CD4-positive, alpha-beta memory T cell (primary cell): ENCODE results near the gene MADCAM1. TPM values are rescaled to one million over a fixed set of nuclear protein-coding genes. Genes with fewer than 3 reads are reported as not detected.
"Not testable (repeated sequence)": the region's sequence is repeated elsewhere in the genome, so short reads cannot be mapped to it uniquely, and the experiment has no call there.

Experiments used
- CTCF ChIA-PET: fragments of 350-600 bp; sonication (Branson Sonifier 250); formaldehyde crosslinking; loops from one replicate; lab custom pipeline; 2021; ENCODE audit warnings: inconsistent platforms; ENCODE audit not compliant: partially characterized antibody; lab: Charles Lee
- POLR2A ChIA-PET: fragments of 350-600 bp; sonication (Branson Sonifier 250); formaldehyde crosslinking; loops from one replicate; lab custom pipeline; 2021; ENCODE audit not compliant: partially characterized antibody; lab: Charles Lee
- DNase-seq, 5 donors: peaks; one replicate each; pipeline versions ENCODE4 v3.0.0 to v3.0.0-alpha.2; 2020 to 2022; ENCODE audit warnings: mixed read lengths in 1 of 5
- H3K27ac ChIP-seq: one replicate; pipeline ENCODE4 v1.7.0; 2013; ENCODE audit warnings: low read depth, low read length
- H3K27me3 ChIP-seq: 2 replicates; pipeline ENCODE4 v1.7.0; 2013; ENCODE audit warnings: mild to moderate bottlenecking, low read length, moderate library complexity; ENCODE audit not compliant: insufficient read depth
- H3K36me3 ChIP-seq: 2 replicates; pipeline ENCODE4 v1.7.0; 2013; ENCODE audit warnings: mild to moderate bottlenecking, low read length, moderate library complexity; ENCODE audit not compliant: insufficient read depth
- H3K4me1 ChIP-seq: 2 replicates; pipeline ENCODE4 v1.7.0; 2013; ENCODE audit warnings: mild to moderate bottlenecking, low read length, moderate library complexity; ENCODE audit not compliant: insufficient read depth
- H3K4me3 ChIP-seq, 2 donors: one replicate each; pipeline ENCODE4 v1.7.0; 2013; ENCODE audit warnings: low read length in 2 of 2, mild to moderate bottlenecking in 1 of 2
- H3K9me3 ChIP-seq, 2 donors: one replicate each; pipeline ENCODE4 v1.7.0; 2013; ENCODE audit warnings: low read length in 2 of 2, control low read depth in 1 of 2; ENCODE audit not compliant: control insufficient read depth in 1 of 2
- H3K27ac Mint-ChIP-seq, 7 donors: one replicate each; pipeline ENCODE4 v1.8.0; 2020 to 2021; ENCODE audit warnings: mixed read lengths in 7 of 7, mild to moderate bottlenecking in 6 of 7, inconsistent platforms in 3 of 7, moderate library complexity in 3 of 7
- H3K27me3 Mint-ChIP-seq, 2 donors: one replicate each; pipeline ENCODE4 v1.8.0; 2020 to 2021; ENCODE audit warnings: mixed read lengths in 2 of 2
- H3K36me3 Mint-ChIP-seq, 2 donors: one replicate each; pipeline ENCODE4 v1.8.0; 2020 to 2021; ENCODE audit warnings: mixed read lengths in 2 of 2, inconsistent platforms in 1 of 2, mild to moderate bottlenecking in 1 of 2
- H3K4me1 Mint-ChIP-seq, 4 donors: one replicate each; pipeline ENCODE4 v1.8.0; 2020 to 2021; ENCODE audit warnings: mixed read lengths in 4 of 4, mild to moderate bottlenecking in 1 of 4
- H3K4me3 Mint-ChIP-seq, 8 donors: one replicate each; pipeline ENCODE4 v1.8.0; 2020 to 2021; ENCODE audit warnings: mixed read lengths in 8 of 8, mild to moderate bottlenecking in 7 of 8, moderate library complexity in 6 of 8, inconsistent platforms in 3 of 8
- H3K9me3 Mint-ChIP-seq, 8 donors: one replicate each; pipeline ENCODE4 v1.8.0; 2020 to 2021; ENCODE audit warnings: mixed read lengths in 8 of 8, mild to moderate bottlenecking in 5 of 8, inconsistent platforms in 3 of 8, moderate library complexity in 1 of 8
- intact Hi-C: fragments of 100-400 bp; cut with micrococcal nuclease; formaldehyde crosslinking; loops from one replicate; pipeline ENCODE4 v1.15.1; 2023
- polyA plus RNA-seq, 2 donors: library from polyadenylated mRNA; unstranded; fragments of 300-500 nt; fragmentation: Illumina TruSeq; gene quantifications; one replicate each; pipeline ENCODE4 v1.2.3, GENCODE V29; 2021
- total RNA-seq, 2 experiments: library from RNA; stranded (reverse); gene quantifications; one replicate each; pipeline ENCODE4 v1.2.3, GENCODE V29; 2021

MADCAM1 gene
- total and polyA plus RNA-seq, 4 experiments from 2014 or later, result 0.11 to 1.9 (median 0.88) TPM

- H3K9me3 Mint-ChIP-seq, result peaks cover 0 to 16% (median 11%) of the 10 kb centered on the region in 8 donors
- no peaks in the 10 kb centered on the region for H3K36me3 ChIP-seq
- H3K4me3 ChIP-seq, result no peak overlapping the region
- no peak overlapping the region for H3K4me3 Mint-ChIP-seq
- H3K27ac ChIP-seq, result no peak overlapping the region
- no peaks in the 10 kb centered on the region for H3K4me1 ChIP-seq
- H3K4me1 Mint-ChIP-seq, result peaks cover 5 to 16% (median 9%) of the 10 kb centered on the region in 4 donors
- H3K27me3 ChIP-seq, result no peaks in the 10 kb centered on the region
- DNase-seq, result no peak
- no peak overlapping the region for H3K27ac Mint-ChIP-seq
- ChIA-PET POLR2A (no interaction called here), CTCF (no interaction called here)
- peaks cover 2% of the 10 kb centered on the region in 2 donors for H3K27me3 Mint-ChIP-seq
- H3K9me3 ChIP-seq, result no peaks in the 10 kb centered on the region
- intact Hi-C loops, result no loop called here
- H3K36me3 Mint-ChIP-seq, result peaks cover 0 to 2% of the 10 kb centered on the region in 2 donors
Observed at GRCh38 chr19:478236-478903, 17.9 kb upstream of the MADCAM1 start.

DNA sequence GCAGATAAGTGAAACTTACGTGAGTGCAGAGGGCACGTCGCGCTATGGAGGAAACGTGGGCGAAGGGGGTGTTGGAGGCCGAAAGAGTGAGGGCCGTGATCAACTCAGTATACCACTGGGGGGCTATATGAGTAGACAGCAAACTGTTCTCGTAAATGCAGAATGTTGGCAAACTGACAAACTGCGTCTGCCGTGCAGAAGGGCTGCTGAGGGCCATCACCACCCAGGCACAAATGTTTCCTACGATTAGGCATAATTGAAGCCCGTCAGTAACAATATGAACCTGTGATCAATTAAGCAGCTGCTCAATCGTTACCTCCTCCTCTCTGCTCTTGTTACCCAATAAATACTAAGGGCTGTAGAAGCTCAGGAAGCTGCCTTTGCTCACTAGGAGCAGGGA lies 17.3 kb upstream of the MADCAM1 start:
- Mint-ChIP-seq H3K4me1 (peaks cover 5 to 16% (median 9%) of the 10 kb centered on the region in 4 donors), H3K4me3 (no peak overlapping the region), H3K27ac (no peak overlapping the region), H3K9me3 (peaks cover 0 to 18% (median 11%) of the 10 kb centered on the region in 8 donors), H3K27me3 (peaks cover 2% of the 10 kb centered on the region in 2 donors), H3K36me3 (peaks cover 0 to 2% of the 10 kb centered on the region in 2 donors)
- ChIA-PET CTCF (no interaction called here), POLR2A (interaction anchor here (0.7 kb wide), 1 partner anchor 1192 kb away, joined by 4 read pairs; no protein-coding TSS in a partner anchor)
- Histone ChIP-seq H3K36me3 (no peaks in the 10 kb centered on the region), H3K4me1 (no peaks in the 10 kb centered on the region), H3K27me3 (no peaks in the 10 kb centered on the region), H3K27ac (no peak overlapping the region), H3K9me3 (no peaks in the 10 kb centered on the region), H3K4me3 (no peak overlapping the region)
- DNase-seq, result no peak
- intact Hi-C loops, result no loop called here

GRCh38 chr19:480016-480855 lies 16.1 kb upstream of the MADCAM1 start:
- ChIA-PET CTCF (no interaction called here), POLR2A (no interaction called here)
- Mint-ChIP-seq H3K27ac (peak overlapping the region; percentile 76 to 94 (median 86)), H3K4me1 (peaks cover 5 to 14% (median 9%) of the 10 kb centered on the region in 4 donors), H3K4me3 (peak overlapping the region in 7 of 8 donors; percentile 35 to 71 (median 67)), H3K27me3 (peaks cover 2 to 4% of the 10 kb centered on the region in 2 donors), H3K9me3 (peaks cover 0 to 18% (median 11%) of the 10 kb centered on the region in 8 donors), H3K36me3 (peaks cover 0 to 2% of the 10 kb centered on the region in 2 donors)
- intact Hi-C loops, result no loop called here
- no peaks in the 10 kb centered on the region for H3K4me1 ChIP-seq
- H3K27ac ChIP-seq, result no peak overlapping the region
- DNase-seq, result peak in 3 of 5 donors; percentile 27 to 36 (median 33)
- H3K9me3 ChIP-seq, result no peaks in the 10 kb centered on the region
- H3K27me3 ChIP-seq, result no peaks in the 10 kb centered on the region
- no peaks in the 10 kb centered on the region for H3K36me3 ChIP-seq
- no peak overlapping the region for H3K4me3 ChIP-seq

DNA sequence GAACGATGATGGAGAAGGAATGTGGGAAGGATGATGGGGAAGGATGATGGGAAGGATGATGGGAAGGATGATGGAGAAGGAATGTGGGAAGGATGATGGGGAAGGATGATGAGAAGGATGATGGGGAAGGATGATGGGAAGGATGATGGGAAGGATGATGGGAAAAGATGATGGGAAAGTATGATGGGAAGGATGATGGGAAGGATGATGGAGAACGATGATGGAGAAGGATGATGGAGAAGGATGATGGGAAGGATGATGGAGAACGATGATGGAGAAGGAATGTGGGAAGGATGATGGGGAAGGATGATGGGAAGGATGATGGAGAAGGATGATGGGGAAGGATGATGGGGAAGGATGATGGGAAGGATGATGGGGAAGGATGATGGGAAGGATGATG lies 15.2 kb upstream of the MADCAM1 start:
- intact Hi-C loops, H3K36me3 ChIP-seq, DNase-seq, H3K27ac ChIP-seq, CTCF ChIA-PET, H3K4me1 ChIP-seq, H3K27me3 ChIP-seq, H3K9me3 ChIP-seq, POLR2A ChIA-PET, H3K27me3 Mint-ChIP-seq, H3K36me3 Mint-ChIP-seq, H3K4me3 ChIP-seq: not testable (repeated sequence)
- Mint-ChIP-seq H3K27ac (peak overlapping the region in 2 of 7 donors; percentile 75 to 78), H3K4me3 (peak overlapping the region in 2 of 8 donors; percentile 25 to 58), H3K4me1 (peaks cover 5 to 14% (median 9%) of the 10 kb centered on the region in 4 donors), H3K9me3 (peaks cover 0 to 18% (median 11%) of the 10 kb centered on the region in 8 donors)

- intact Hi-C loops, result no loop called here
- DNase-seq, result no peak
- H3K4me3 Mint-ChIP-seq, result no peak overlapping the region
- CTCF ChIA-PET, result interaction anchor here (1.6 kb wide), 1 partner anchor 24 kb away, joined by 4 read pairs; the partner anchor contains the start of gene TPGS1
- Histone ChIP-seq H3K27ac (no peak overlapping the region), H3K36me3 (no peaks in the 10 kb centered on the region), H3K4me3 (no peak overlapping the region), H3K27me3 (no peaks in the 10 kb centered on the region), H3K4me1 (no peaks in the 10 kb centered on the region), H3K9me3 (no peaks in the 10 kb centered on the region)
- H3K36me3 Mint-ChIP-seq, result peaks cover 0 to 2% of the 10 kb centered on the region in 2 donors
- H3K27me3 Mint-ChIP-seq, result peaks cover 4 to 6% of the 10 kb centered on the region in 2 donors
- peak overlapping the region in 2 of 7 donors; percentile 77 to 79 for H3K27ac Mint-ChIP-seq
- POLR2A ChIA-PET, result no interaction called here
- peaks cover 0 to 18% (median 11%) of the 10 kb centered on the region in 8 donors for H3K9me3 Mint-ChIP-seq
- H3K4me1 Mint-ChIP-seq, result peaks cover 5 to 16% (median 10%) of the 10 kb centered on the region in 4 donors
Observed at GRCh38 chr19:482186-483041, 13.9 kb upstream of the MADCAM1 start.

DNA sequence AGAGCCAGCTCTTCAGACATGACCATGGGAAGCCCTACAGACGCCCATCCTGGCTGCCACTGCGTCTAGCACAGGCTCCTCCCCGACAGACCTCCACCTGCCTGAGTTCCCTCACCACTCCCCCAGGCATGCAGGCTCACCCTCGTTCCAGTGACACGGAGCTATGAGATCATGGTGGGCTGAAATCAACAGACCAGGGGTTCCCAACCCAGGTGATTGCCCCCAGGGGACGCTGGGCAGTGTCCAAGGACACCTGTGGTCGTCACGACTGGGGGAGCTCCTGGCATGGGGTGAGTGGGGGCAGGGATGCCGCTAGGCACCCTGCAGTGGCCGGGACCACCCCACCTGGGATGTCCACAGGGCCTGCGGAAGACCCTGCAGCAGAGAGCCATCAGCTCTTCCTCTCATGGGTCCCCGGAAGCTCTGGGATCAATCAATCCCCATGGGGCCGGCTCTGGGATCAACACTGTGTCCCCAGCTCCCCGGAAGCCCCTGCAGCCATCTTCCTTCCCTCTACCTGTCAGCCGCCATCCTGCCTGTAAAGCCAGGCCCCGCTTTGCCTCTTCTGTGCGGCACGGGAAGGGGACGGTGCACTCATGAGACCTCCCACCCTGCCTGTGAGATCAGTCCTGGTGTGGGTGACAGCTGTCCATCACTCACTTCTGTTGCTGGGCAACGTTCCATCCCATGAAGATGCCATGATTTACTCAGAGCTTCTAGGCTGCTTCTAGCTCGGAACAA lies 12.8 kb upstream of the MADCAM1 start:
- POLR2A ChIA-PET, result interaction anchor here (1.3 kb wide), 1 partner anchor 12 kb away, joined by 3 read pairs; no protein-coding TSS in a partner anchor
- Mint-ChIP-seq H3K4me1 (peaks cover 5 to 24% (median 10%) of the 10 kb centered on the region in 4 donors), H3K27ac (peak overlapping the region in 1 of 7 donors; percentile 68), H3K36me3 (peaks cover 0 to 2% of the 10 kb centered on the region in 2 donors), H3K4me3 (no peak overlapping the region), H3K9me3 (peaks cover 0 to 18% (median 11%) of the 10 kb centered on the region in 8 donors), H3K27me3 (peaks cover 4 to 6% of the 10 kb centered on the region in 2 donors)
- no peaks in the 10 kb centered on the region for H3K36me3 ChIP-seq
- H3K9me3 ChIP-seq, result no peaks in the 10 kb centered on the region
- H3K27me3 ChIP-seq, result no peaks in the 10 kb centered on the region
- CTCF ChIA-PET, result interaction anchor here (0.6 to 1.6 kb wide), 2 partner anchors 23 to 33 kb away, joined by 3 to 4 read pairs; partner anchors contain the start of gene TPGS1
- no peak overlapping the region for H3K4me3 ChIP-seq
- no peak overlapping the region for H3K27ac ChIP-seq
- peaks cover 5% of the 10 kb centered on the region for H3K4me1 ChIP-seq
- no peak for DNase-seq
- intact Hi-C loops, result no loop called here
